Hematopoietic multipotent progenitor cell treated with erythropoietin and hydrocortisone succinate and interleukin-3 and kit ligand, for 6 days (in vitro differentiated cells): ENCODE measurements around the gene NUDCD2.
"Not testable (repeated sequence)": the region's sequence is repeated elsewhere in the genome, so short reads cannot be mapped to it uniquely, and the experiment has no call there.

Experiments
- DNase-seq: peaks from one replicate; pipeline ENCODE4 v3.0.0-alpha.2; 2015

The NUDCD2 gene

GRCh38 chr5:163463063-163463435 lies 3.1 kb upstream of the NUDCD2 start:
- DNase-seq, result no peak

GRCh38 chr5:163460562-163461171 lies 765 bp upstream of the NUDCD2 start, which contains the start of gene HMMR:
TSS of gene HMMR (plus strand) at chr5:163460632. CDS start at chr5:163460693, 61 bp downstream.
- peak; percentile 68 for DNase-seq

- DNase-seq, result no peak
Observed at GRCh38 chr5:163459462-163459818, 462 bp downstream of the NUDCD2 start.

GRCh38 chr5:163458778-163459385 lies 1.0 kb downstream of the NUDCD2 start:
- peak; percentile 52 for DNase-seq

- no peak for DNase-seq
Observed at GRCh38 chr5:163456840-163457239, 3.1 kb downstream of the NUDCD2 start.

- DNase-seq, result no peak
Observed at GRCh38 chr5:163456029-163456589, 3.8 kb downstream of the NUDCD2 start.

GRCh38 chr5:163455406-163455805 lies 4.5 kb downstream of the NUDCD2 start:
- not testable (repeated sequence) for DNase-seq

- DNase-seq, result no peak
Observed at GRCh38 chr5:163453705-163454104, 6.2 kb downstream of the NUDCD2 start.

GRCh38 chr5:163451489-163451888 lies 8.4 kb downstream of the NUDCD2 start:
- DNase-seq, result no peak

GRCh38 chr5:163448491-163448890 lies 11.4 kb downstream of the NUDCD2 start:
- no peak for DNase-seq

- no peak for DNase-seq
Observed at GRCh38 chr5:163447875-163448274, 12.0 kb downstream of the NUDCD2 start.

GRCh38 chr5:163447191-163447590 lies 12.7 kb downstream of the NUDCD2 start:
- no peak for DNase-seq

- no peak for DNase-seq
Observed at GRCh38 chr5:163445345-163445744, 14.6 kb downstream of the NUDCD2 start.

GRCh38 chr5:163444526-163444925 lies 15.4 kb downstream of the NUDCD2 start:
- DNase-seq, result no peak

GRCh38 chr5:163440954-163441353 lies 18.9 kb downstream of the NUDCD2 start:
- DNase-seq, result no peak

- peak; percentile 81 for DNase-seq
Observed at GRCh38 chr5:163439092-163439425, 20.8 kb downstream of the NUDCD2 start.

- DNase-seq, result peak; percentile 99
Observed at GRCh38 chr5:163437309-163438182, 22.4 kb downstream of the NUDCD2 start, which contains the start of gene CCNG1. TSS of gene CCNG1 (plus strand) at chr5:163437595. CDS start at chr5:163439257, 1,662 bp downstream.

- DNase-seq, result no peak
Observed at GRCh38 chr5:163437011-163437308, 22.9 kb downstream of the NUDCD2 start.

- no peak for DNase-seq
Observed at GRCh38 chr5:163436515-163436914, 23.4 kb downstream of the NUDCD2 start.

- DNase-seq, result peak; percentile 65
Observed at GRCh38 chr5:163434401-163434866, 25.5 kb downstream of the NUDCD2 start.

- no peak for DNase-seq
Observed at GRCh38 chr5:163433271-163433670, 26.6 kb downstream of the NUDCD2 start.

- DNase-seq, result no peak
Observed at GRCh38 chr5:163432544-163432943, 27.4 kb downstream of the NUDCD2 start.

GRCh38 chr5:163426128-163426527 lies 33.8 kb downstream of the NUDCD2 start:
- DNase-seq, result peak; percentile 73

GRCh38 chr5:163424836-163425235 lies 35.1 kb downstream of the NUDCD2 start:
- peak; percentile 49 for DNase-seq
